NCI-H1417 treated with DMSO at 0.1 percent for 48 hours (cell line): Measurements from ENCODE around the gene ASIC4.

Experiments used
- DNase-seq: peaks from one replicate; lab custom pipeline; 2025; lab: John Stamatoyannopoulos, UW

Gene ASIC4

GRCh38 chr2:219497495-219498279 lies 16.6 kb upstream of the ASIC4 start:
- DNase-seq: no peak

- DNase-seq: peak; percentile 58
Measured at GRCh38 chr2:219498280-219499057, 15.8 kb upstream of the ASIC4 start, which contains the start of gene GMPPA. Gene GMPPA (plus strand): TSS chr2:219498891. CDS start chr2:219499976, 1,085 bp downstream.

GRCh38 chr2:219499058-219499307 lies 15.3 kb upstream of the ASIC4 start:
- DNase-seq: no peak

GRCh38 chr2:219499555-219499954 lies 14.7 kb upstream of the ASIC4 start:
- no peak for DNase-seq

- no peak for DNase-seq
Measured at GRCh38 chr2:219500135-219500534, 14.1 kb upstream of the ASIC4 start.

GRCh38 chr2:219501849-219502248 lies 12.4 kb upstream of the ASIC4 start:
- DNase-seq: no peak

GRCh38 chr2:219502618-219503017 lies 11.7 kb upstream of the ASIC4 start:
- no peak for DNase-seq

- no peak for DNase-seq
Measured at GRCh38 chr2:219505585-219505984, 8.7 kb upstream of the ASIC4 start.

GRCh38 chr2:219506153-219506801 lies 8.0 kb upstream of the ASIC4 start:
- no peak for DNase-seq

- DNase-seq: no peak
Measured at GRCh38 chr2:219506802-219507526, 7.3 kb upstream of the ASIC4 start.

GRCh38 chr2:219507581-219508443 lies 6.5 kb upstream of the ASIC4 start:
- DNase-seq: no peak

GRCh38 chr2:219508444-219508734 lies 5.9 kb upstream of the ASIC4 start:
- DNase-seq: no peak

GRCh38 chr2:219508971-219509779 lies 5.1 kb upstream of the ASIC4 start:
- DNase-seq: no peak

GRCh38 chr2:219509780-219510511 lies 4.3 kb upstream of the ASIC4 start:
- DNase-seq: no peak

GRCh38 chr2:219510512-219511135 lies 3.7 kb upstream of the ASIC4 start:
- no peak for DNase-seq

GRCh38 chr2:219511547-219512325 lies 2.5 kb upstream of the ASIC4 start:
- DNase-seq: no peak

GRCh38 chr2:219512524-219513216 lies 1.6 kb upstream of the ASIC4 start:
- DNase-seq: no peak

- no peak for DNase-seq
Measured at GRCh38 chr2:219513787-219514186, 495 bp upstream of the ASIC4 start.
